ENCODE results near the gene PDE4A. TPM values are rescaled to one million over a fixed set of nuclear protein-coding genes. Genes with fewer than 3 reads are reported as not detected.

The PDE4A gene
- polyA plus RNA-seq, 3 donors: 4.7 to 14.8 (median 5.8) TPM

- peaks cover 50% of the 10 kb centered on the region for H3K4me1 Mint-ChIP-seq
Observed at GRCh38 chr19:10433131-10433536, 12.8 kb downstream of the PDE4A start.

GRCh38 chr19:10439588-10439987, 19.2 kb downstream of the PDE4A start:
- intact Hi-C loops (cut with micrococcal nuclease): loop anchor here in 1 of 2 donors (5.0 kb wide), 1 partner anchor 37 kb away; the partner anchor contains the start of gene CDC37
- H3K9ac ChIP-seq (ENCODE audit: insufficient read depth, low read length, poor library complexity, severe bottlenecking): no peak overlapping the region
- no peak overlapping the region for H3K4me2 ChIP-seq (replicated peaks; ENCODE audit: extremely low read depth, low read length, poor library complexity, severe bottlenecking)
- WGBS (ENCODE audit: insufficient coverage): 96% methylated on average over 3 of the region's 5 CpGs
- peaks cover 0 to 2% (median 0%) of the 10 kb centered on the region in 7 donors for H3K9me3 Mint-ChIP-seq
- H3K27me3 ChIP-seq (ENCODE audit: control insufficient read depth in 2 of 2, insufficient read depth in 2 of 2, low read length in 2 of 2): no peaks in the 10 kb centered on the region
- H3K4me3 ChIP-seq (replicated peaks in 1 of 3; ENCODE audit: low read depth in 2 of 3, low read length in 3 of 3): no peak overlapping the region
- H4K20me1 ChIP-seq (ENCODE audit: insufficient read depth, low read length): peaks cover 32% of the 10 kb centered on the region
- no peak overlapping the region for H3K4me3 Mint-ChIP-seq
- no peak overlapping the region for H3K27ac ChIP-seq (ENCODE audit: low read depth in 1 of 2, low read length in 2 of 2)
- H3K27ac Mint-ChIP-seq: no peak overlapping the region
- H3K4me1 ChIP-seq (ENCODE audit: control insufficient read depth in 1 of 2, insufficient read depth in 2 of 2, low read length in 2 of 2): no peaks in the 10 kb centered on the region
- H3K36me3 Mint-ChIP-seq: peaks cover 8 to 12% of the 10 kb centered on the region in 2 donors
- TF ChIP-seq CTCF (IDR thresholded peaks at IDR 0.05): no peak
- H3K27me3 Mint-ChIP-seq (ENCODE audit: low read depth in 3 of 3): peaks cover 7 to 17% (median 7%) of the 10 kb centered on the region in 3 donors
- H3K36me3 ChIP-seq (replicated peaks in 1 of 2; ENCODE audit: control insufficient read depth in 1 of 2, insufficient read depth in 2 of 2, low read length in 2 of 2): no peaks in the 10 kb centered on the region
- DNase-seq: no peak
- no peaks in the 10 kb centered on the region for H3K9me3 ChIP-seq (replicated peaks in 1 of 2; ENCODE audit: control insufficient read depth in 1 of 2, insufficient read depth in 1 of 2, low read length in 2 of 2)
- H2AFZ ChIP-seq (ENCODE audit: insufficient read depth, low read depth, low read length, poor library complexity, severe bottlenecking): no peak overlapping the region
- H3K4me1 Mint-ChIP-seq: peaks cover 8% of the 10 kb centered on the region
- no peaks in the 10 kb centered on the region for H3K79me2 ChIP-seq (ENCODE audit: insufficient read depth, low read length)

More at GRCh38 chr19:10433131-10433536, 12.8 kb downstream of the PDE4A start:
- H3K4me1 ChIP-seq (ENCODE audit: control insufficient read depth in 1 of 2, insufficient read depth in 2 of 2, low read length in 2 of 2): peaks cover 31 to 42% of the 10 kb centered on the region in 2 donors
- H3K36me3 ChIP-seq (replicated peaks in 1 of 2; ENCODE audit: control insufficient read depth in 1 of 2, insufficient read depth in 2 of 2, low read length in 2 of 2): no peaks in the 10 kb centered on the region
- peak overlapping the region in 1 of 3 experiments; percentile 77 for H3K4me3 ChIP-seq (replicated peaks in 1 of 3; ENCODE audit: low read depth in 2 of 3, low read length in 3 of 3)
- H3K9me3 ChIP-seq (replicated peaks in 1 of 2; ENCODE audit: control insufficient read depth in 1 of 2, insufficient read depth in 1 of 2, low read length in 2 of 2): no peaks in the 10 kb centered on the region
- Mint-ChIP-seq H3K27ac (peak overlapping the region in 5 of 7 donors; percentile 3 to 71 (median 21)), H3K27me3 (ENCODE audit: low read depth in 3 of 3) (peaks cover 41 to 61% (median 55%) of the 10 kb centered on the region in 3 donors), H3K36me3 (peaks cover 23 to 29% of the 10 kb centered on the region in 2 donors), H3K9me3 (peaks cover 0 to 14% (median 4%) of the 10 kb centered on the region in 7 donors), H3K4me3 (peak overlapping the region; percentile 51 to 64)
- TF ChIP-seq CTCF (IDR thresholded peaks at IDR 0.05): no peak
- peaks cover 3 to 33% of the 10 kb centered on the region in 2 donors for H3K27me3 ChIP-seq (ENCODE audit: control insufficient read depth in 2 of 2, insufficient read depth in 2 of 2, low read length in 2 of 2)
- peak overlapping the region; percentile 76 for H3K4me2 ChIP-seq (replicated peaks; ENCODE audit: extremely low read depth, low read length, poor library complexity, severe bottlenecking)
- no peak for DNase-seq
- no peaks in the 10 kb centered on the region for H3K79me2 ChIP-seq (ENCODE audit: insufficient read depth, low read length)
- no peak overlapping the region for H2AFZ ChIP-seq (ENCODE audit: insufficient read depth, low read depth, low read length, poor library complexity, severe bottlenecking)
- H3K27ac ChIP-seq (ENCODE audit: low read depth in 1 of 2, low read length in 2 of 2): no peak overlapping the region
- intact Hi-C loops (cut with micrococcal nuclease): no loop called here
- H4K20me1 ChIP-seq (ENCODE audit: insufficient read depth, low read length): no peaks in the 10 kb centered on the region
- no peak overlapping the region for H3K9ac ChIP-seq (ENCODE audit: insufficient read depth, low read length, poor library complexity, severe bottlenecking)
- 98% methylated on average over 8 of the region's 10 CpGs for WGBS (ENCODE audit: insufficient coverage)
